Measurements from ENCODE around the gene PCDHGA11. TPM values are rescaled to one million over a fixed set of nuclear protein-coding genes. Genes with fewer than 3 reads are reported as not detected.

The PCDHGA11 gene
- total and polyA plus RNA-seq, 2 donors (not counting 3 experiments of a cell fraction or from before 2014, with no cell fraction given), result 8.0 to 11.5 TPM

DNA sequence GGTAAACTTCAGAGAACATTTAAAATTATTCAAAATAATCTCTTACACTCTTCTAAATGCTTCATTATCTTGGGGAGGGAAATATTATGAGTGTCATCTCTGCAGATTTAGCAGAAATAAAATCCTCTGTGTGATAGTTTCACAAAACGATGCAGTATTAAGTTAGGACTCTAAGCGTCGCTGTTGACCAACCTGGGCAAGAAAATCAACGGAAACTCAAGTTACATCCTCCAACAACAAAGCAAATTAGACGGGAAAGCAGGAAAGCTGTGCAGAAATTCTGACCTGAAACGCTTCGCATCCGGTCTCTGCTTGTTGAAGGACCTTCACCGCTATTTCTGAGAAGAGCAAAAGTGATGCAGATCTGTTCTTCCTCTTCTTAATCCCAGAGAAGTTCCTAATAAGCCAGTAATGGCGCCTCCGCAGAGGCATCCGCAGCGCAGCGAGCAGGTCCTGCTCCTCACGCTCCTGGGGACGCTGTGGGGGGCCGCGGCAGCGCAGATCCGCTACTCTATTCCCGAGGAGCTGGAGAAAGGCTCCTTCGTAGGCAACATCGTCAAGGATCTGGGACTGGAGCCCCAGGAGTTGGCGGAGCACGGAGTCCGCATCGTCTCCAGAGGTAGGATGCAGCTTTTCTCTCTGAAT lies 47.1 kb upstream of the PCDHGA11 start, which contains the start of gene PCDHGA6:
PCDHGA6 (plus strand) TSS at position 219 of the 645 bp plus-strand sequence; CDS start at position 412, 193 bp downstream.
- BruUV-seq (replicated peaks), result TSS peak; percentile 20
- DNase-seq (ENCODE audit: low read depth, low spot score), result peak; percentile 49

More for the DNA sequence above, 47.1 kb upstream of the PCDHGA11 start, which contains the start of gene PCDHGA6:
- H3K36me3 ChIP-seq (ENCODE audit: control insufficient read depth in 2 of 2, extremely low read depth in 1 of 2, insufficient read depth in 2 of 2, low read length in 2 of 2), result no peaks in the 10 kb centered on the region
- intact Hi-C loops (cut with micrococcal nuclease) (loop anchor here (1.0 to 5.0 kb wide), 2 partner anchors 49 to 187 kb away; partner anchors contain the start of gene PCDHGA11), dilution Hi-C loops (cut with MboI; ENCODE audit: extremely low pct_ligation_motif_present, low sequenced_read_pairs) (no loop called here)
- CTCF ChIA-PET, result interaction anchor here (0.6 to 3.2 kb wide), 21 partner anchors 9 to 194 kb away, joined by 3 to 41 read pairs (median 4); partner anchors contain the start of genes PCDHB14, PCDHGA10, PCDHGA11 and PCDHGA12
- peaks cover 30 to 77% of the 10 kb centered on the region in 2 experiments for H3K27me3 ChIP-seq (ENCODE audit: control insufficient read depth in 2 of 2, insufficient read depth in 2 of 2, low read length in 2 of 2)
- H4K20me1 ChIP-seq (replicated peaks; ENCODE audit: control insufficient read depth, extremely low read depth, insufficient read depth, low read length), result no peaks in the 10 kb centered on the region
- H3K9me1 ChIP-seq (replicated peaks; ENCODE audit: control insufficient read depth, extremely low read depth, insufficient read depth, low read length), result no peaks in the 10 kb centered on the region
- POLR2A ChIA-PET, result no interaction called here
- H3K4me1 ChIP-seq (ENCODE audit: control insufficient read depth, extremely low read depth, insufficient read depth, low read length), result no peaks in the 10 kb centered on the region
- TF ChIP-seq, protein P1, sequence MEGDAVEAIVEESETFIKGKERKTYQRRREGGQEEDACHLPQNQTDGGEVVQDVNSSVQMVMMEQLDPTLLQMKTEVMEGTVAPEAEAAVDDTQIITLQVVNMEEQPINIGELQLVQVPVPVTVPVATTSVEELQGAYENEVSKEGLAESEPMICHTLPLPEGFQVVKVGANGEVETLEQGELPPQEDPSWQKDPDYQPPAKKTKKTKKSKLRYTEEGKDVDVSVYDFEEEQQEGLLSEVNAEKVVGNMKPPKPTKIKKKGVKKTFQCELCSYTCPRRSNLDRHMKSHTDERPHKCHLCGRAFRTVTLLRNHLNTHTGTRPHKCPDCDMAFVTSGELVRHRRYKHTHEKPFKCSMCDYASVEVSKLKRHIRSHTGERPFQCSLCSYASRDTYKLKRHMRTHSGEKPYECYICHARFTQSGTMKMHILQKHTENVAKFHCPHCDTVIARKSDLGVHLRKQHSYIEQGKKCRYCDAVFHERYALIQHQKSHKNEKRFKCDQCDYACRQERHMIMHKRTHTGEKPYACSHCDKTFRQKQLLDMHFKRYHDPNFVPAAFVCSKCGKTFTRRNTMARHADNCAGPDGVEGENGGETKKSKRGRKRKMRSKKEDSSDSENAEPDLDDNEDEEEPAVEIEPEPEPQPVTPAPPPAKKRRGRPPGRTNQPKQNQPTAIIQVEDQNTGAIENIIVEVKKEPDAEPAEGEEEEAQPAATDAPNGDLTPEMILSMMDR (IDR thresholded peaks at IDR 0.05; ENCODE audit: extremely low read depth in 1 of 2, insufficient read depth in 1 of 2, low read depth in 1 of 2, low read length in 2 of 2), result peak; percentile 40 to 48
- TF ChIP-seq MYC (IDR thresholded peaks at IDR 0.05; ENCODE audit: low read depth, low read length), result no peak
- no peaks in the 10 kb centered on the region for H3K9me3 ChIP-seq (replicated peaks; ENCODE audit: control insufficient read depth, insufficient read depth, low read length)
- H3K27ac ChIP-seq (ENCODE audit: insufficient read depth, low read depth, low read length), result no peak within 1 kb of the TSS
- H3K9ac ChIP-seq (replicated peaks; ENCODE audit: extremely low read depth, insufficient read depth, low read length), result no peak within 1 kb of the TSS
- no peaks in the 10 kb centered on the region for H3K79me2 ChIP-seq (ENCODE audit: control insufficient read depth, insufficient read depth, low read length)
- peak within 1 kb of the TSS; percentile 52 for H3K4me2 ChIP-seq (ENCODE audit: insufficient read depth, low read length)
- peak; percentile 74 for FAIRE-seq
- H3K4me3 ChIP-seq (replicated peaks in 1 of 3; ENCODE audit: insufficient read depth in 1 of 3, low read depth in 1 of 3, low read length in 3 of 3), result peak within 1 kb of the TSS in 2 of 3 experiments; percentile 31 to 41
- H2AFZ ChIP-seq (ENCODE audit: low read depth, low read length), result peak within 1 kb of the TSS; percentile 62

All from endothelial cell of umbilical vein (primary cell).